ENCODE results near the gene TMEM91.

Gene TMEM91

DNA sequence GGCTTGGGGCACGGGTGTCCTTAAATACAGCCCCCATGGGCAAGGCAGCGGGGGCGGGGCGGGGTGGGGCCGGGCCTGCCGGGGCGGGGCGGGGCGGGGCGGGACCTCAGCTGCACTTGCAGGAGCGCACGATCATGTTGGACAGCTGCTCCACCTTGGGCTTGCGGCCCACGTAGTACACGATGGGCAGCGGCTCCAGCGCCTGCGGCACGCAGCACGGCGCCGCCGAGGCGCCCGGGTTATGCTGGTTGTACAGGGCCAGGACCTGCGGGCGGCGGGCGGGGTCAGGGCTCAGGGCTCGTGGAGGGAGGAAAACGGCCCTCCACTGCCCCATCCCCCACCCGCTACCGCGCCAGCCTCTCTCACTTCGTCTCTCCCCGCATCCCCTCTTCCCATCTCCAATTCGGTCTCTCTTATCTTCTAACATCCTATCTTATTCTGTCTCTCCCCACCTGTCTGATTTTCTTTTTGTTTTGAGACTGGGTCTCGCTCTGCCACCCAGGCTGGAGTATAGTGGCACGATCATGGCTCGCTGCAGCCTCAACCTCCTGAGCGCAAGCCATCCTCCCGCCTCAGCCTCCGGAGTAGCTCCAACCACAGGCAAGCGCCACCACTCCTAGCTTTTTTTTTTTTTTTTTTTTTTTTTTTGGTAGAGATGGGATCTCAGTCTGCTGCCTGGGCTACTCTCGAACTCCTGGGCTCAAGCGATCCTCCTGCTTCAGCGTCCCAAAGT, 45.2 kb upstream of the TMEM91 start:
- ChIA-PET CTCF (interaction anchor here (4.6 kb wide), 1 partner anchor 21 kb away, joined by 18 read pairs; no protein-coding TSS in a partner anchor), POLR2A (no interaction called here)
- no peak for DNase-seq (ENCODE audit: extremely low spot score)

DNA sequence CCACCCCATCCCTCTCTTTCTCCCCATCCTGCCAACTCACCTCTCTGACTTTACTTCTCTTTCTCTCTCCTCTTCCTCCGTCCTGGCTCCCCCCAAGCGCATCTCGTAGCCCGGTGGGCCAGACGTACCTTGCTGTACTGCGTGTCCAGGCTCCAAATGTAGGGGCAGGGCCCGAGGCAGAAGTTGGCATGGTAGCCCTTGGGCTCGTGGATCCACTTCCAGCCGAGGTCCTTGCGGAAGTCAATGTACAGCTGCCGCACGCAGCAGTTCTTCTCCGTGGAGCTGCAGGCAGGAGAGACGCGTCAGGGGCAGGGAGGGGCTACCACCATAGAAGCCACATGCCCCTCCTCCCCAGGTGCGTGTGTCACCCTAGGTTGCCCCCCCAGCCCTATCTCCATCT, 44.3 kb upstream of the TMEM91 start:
- CTCF ChIA-PET: interaction anchor here (4.6 kb wide), 1 partner anchor 20 kb away, joined by 18 read pairs; no protein-coding TSS in a partner anchor
- TF ChIP-seq, protein P1, sequence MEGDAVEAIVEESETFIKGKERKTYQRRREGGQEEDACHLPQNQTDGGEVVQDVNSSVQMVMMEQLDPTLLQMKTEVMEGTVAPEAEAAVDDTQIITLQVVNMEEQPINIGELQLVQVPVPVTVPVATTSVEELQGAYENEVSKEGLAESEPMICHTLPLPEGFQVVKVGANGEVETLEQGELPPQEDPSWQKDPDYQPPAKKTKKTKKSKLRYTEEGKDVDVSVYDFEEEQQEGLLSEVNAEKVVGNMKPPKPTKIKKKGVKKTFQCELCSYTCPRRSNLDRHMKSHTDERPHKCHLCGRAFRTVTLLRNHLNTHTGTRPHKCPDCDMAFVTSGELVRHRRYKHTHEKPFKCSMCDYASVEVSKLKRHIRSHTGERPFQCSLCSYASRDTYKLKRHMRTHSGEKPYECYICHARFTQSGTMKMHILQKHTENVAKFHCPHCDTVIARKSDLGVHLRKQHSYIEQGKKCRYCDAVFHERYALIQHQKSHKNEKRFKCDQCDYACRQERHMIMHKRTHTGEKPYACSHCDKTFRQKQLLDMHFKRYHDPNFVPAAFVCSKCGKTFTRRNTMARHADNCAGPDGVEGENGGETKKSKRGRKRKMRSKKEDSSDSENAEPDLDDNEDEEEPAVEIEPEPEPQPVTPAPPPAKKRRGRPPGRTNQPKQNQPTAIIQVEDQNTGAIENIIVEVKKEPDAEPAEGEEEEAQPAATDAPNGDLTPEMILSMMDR (IDR thresholded peaks at IDR 0.05; ENCODE audit: control extremely low read depth, extremely low read depth, low read depth, missing control alignments): no peak
- no peak for DNase-seq (ENCODE audit: extremely low spot score)
- POLR2A ChIA-PET: no interaction called here

More for the DNA sequence above, 45.2 kb upstream of the TMEM91 start:
- TF ChIP-seq, protein P1 (IDR thresholded peaks at IDR 0.05; ENCODE audit: control extremely low read depth, extremely low read depth, low read depth, missing control alignments): no peak

DNA sequence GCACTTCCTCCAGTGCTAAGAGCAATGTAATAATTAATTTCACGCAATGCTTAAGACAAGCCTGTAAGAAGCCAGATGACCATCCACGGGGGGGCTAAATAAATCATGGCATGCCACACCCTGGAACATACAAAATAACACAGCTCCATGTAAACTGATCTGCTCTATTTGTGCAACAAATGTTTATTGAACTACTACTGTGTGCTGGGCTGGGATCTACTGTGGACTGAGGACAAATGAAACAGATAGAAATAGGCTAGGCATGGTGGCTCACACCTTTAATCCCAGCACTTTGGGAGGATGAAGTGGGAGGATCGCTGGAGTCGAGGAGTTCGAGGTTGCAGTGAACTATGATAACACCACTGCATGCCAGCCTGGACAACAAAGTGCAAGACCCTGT, 43.9 kb upstream of the TMEM91 start:
- no peak for DNase-seq (ENCODE audit: extremely low spot score)
- POLR2A ChIA-PET: no interaction called here
- CTCF ChIA-PET: interaction anchor here (4.6 kb wide), 1 partner anchor 20 kb away, joined by 18 read pairs; no protein-coding TSS in a partner anchor
- TF ChIP-seq, protein P1 (IDR thresholded peaks at IDR 0.05; ENCODE audit: control extremely low read depth, extremely low read depth, low read depth, missing control alignments): no peak

DNA sequence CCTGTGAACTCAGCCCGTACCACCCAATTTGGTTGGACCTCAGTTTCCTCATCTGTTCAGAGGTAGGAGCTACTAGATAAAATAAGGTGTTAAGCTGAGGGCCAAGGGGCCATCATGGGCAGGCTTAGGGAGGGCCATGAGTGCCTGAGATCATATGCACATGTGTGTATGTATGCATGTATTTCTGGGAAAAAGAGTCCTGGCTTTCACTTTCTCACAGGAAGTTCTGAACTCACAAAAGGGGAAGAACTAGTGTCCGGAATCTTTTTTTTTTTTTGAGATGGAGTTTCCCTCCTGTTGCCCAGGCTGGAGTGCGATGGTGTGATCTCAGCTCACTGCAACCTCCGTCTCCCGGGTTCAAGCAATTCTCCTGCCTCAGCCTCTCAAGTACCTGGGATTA, 41.5 kb upstream of the TMEM91 start:
- DNase-seq (ENCODE audit: extremely low spot score): no peak
- TF ChIP-seq, protein P1 (IDR thresholded peaks at IDR 0.05; ENCODE audit: control extremely low read depth, extremely low read depth, low read depth, missing control alignments): no peak
- CTCF ChIA-PET: interaction anchor here (1.0 to 4.6 kb wide), 5 partner anchors 12 to 236 kb away, joined by 3 to 18 read pairs (median 4); no protein-coding TSS in a partner anchor
- POLR2A ChIA-PET: interaction anchor here (1.2 kb wide), 1 partner anchor 32 kb away, joined by 3 read pairs; no protein-coding TSS in a partner anchor

DNA sequence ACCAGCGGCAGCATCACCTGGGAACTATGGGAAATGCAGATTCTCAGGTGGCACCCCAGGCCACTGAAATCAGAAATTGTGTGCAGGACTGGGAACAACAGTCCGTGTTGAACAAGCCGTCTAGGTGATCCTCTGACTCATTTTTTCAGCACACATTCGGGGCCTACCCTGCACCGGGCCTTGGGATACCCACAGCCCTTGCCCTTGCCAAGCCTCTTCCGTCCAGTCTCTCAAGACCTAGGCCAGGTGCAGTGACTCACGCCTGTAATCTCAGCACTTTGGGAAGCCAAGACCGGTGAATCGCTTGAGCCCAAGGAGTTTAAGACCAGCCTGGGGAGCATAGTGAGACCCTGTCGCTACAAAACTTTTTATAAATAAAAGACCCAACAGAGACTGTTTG, 40.9 kb upstream of the TMEM91 start:
- ChIA-PET CTCF (interaction anchor here (1.0 to 4.6 kb wide), 5 partner anchors 8 to 27 kb away, joined by 4 to 18 read pairs (median 7); no protein-coding TSS in a partner anchor), POLR2A (interaction anchor here (1.2 to 1.5 kb wide), 2 partner anchors 8 to 33 kb away, joined by 3 to 6 read pairs; no protein-coding TSS in a partner anchor)
- TF ChIP-seq, protein P1 (IDR thresholded peaks at IDR 0.05; ENCODE audit: control extremely low read depth, extremely low read depth, low read depth, missing control alignments): no peak
- no peak for DNase-seq (ENCODE audit: extremely low spot score)

DNA sequence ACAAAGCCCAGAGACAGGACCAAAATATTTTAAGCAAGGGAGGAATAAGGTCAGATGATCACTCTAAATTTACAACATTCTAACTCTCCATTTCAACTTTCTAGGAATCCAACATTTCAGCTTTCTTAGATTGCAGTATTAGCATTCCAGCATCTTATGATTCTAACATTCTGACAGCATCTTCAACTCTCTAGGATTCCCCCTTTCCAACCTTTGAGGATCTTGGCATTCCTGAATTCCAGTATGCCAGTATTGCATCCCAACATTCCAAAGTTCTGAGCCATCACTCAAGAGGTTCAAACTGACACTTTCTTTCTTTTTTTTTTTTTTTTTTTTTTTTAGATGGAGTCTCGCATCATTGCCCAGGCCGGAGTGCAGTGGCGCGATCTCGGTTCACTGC, 36.4 kb upstream of the TMEM91 start:
- no peak for DNase-seq (ENCODE audit: extremely low spot score)
- POLR2A ChIA-PET: no interaction called here
- CTCF ChIA-PET: interaction anchor here (5.1 kb wide), 1 partner anchor 12 kb away, joined by 27 read pairs; the partner anchor contains the start of gene TGFB1
- TF ChIP-seq, protein P1 (IDR thresholded peaks at IDR 0.05; ENCODE audit: control extremely low read depth, extremely low read depth, low read depth, missing control alignments): no peak

Data from GM10248 (cell line).